Psoas muscle (tissue), 8 donors: ENCODE data around the gene MTFR1L. TPM values are rescaled to one million over a fixed set of nuclear protein-coding genes. Genes with fewer than 3 reads are reported as not detected.
A peak's percentile ranks its signal among the peaks of the same experiment; 100 is the strongest.

Experiments used
- ATAC-seq, 4 donors: fragments of 200-7000 bp; cut with Tn5 transposase; one replicate each; pipeline ENCODE4 v1.9.1; 2020; ENCODE audit warnings: moderate library complexity in 3 of 4, mild to moderate bottlenecking in 2 of 4
- DNase-seq, 2 donors: peaks; one replicate each; pipeline ENCODE4 v3.0.0-alpha.2; 2020
- H3K27ac ChIP-seq: fragments of 200-600 bp; one replicate; pipeline ENCODE4 v1.8.0; 2022
- H3K27me3 ChIP-seq, 3 donors: fragments of 200-600 bp in 1 of 3; one replicate each; pipeline versions ENCODE4 v1.6.1 to v1.8.0; 2013 to 2022; ENCODE audit warnings: low read length in 2 of 3, mild to moderate bottlenecking in 2 of 3, moderate library complexity in 1 of 3; ENCODE audit not compliant: insufficient read depth in 3 of 3
- H3K36me3 ChIP-seq, 2 donors: fragments of 200-600 bp in 1 of 2; one replicate each; pipeline versions ENCODE4 v1.6.1 to v1.8.0; 2013 to 2022; ENCODE audit warnings: low read depth in 1 of 2, mild to moderate bottlenecking in 1 of 2, moderate library complexity in 1 of 2; ENCODE audit not compliant: insufficient read depth in 1 of 2
- H3K4me1 ChIP-seq: fragments of 200-600 bp; one replicate; pipeline ENCODE4 v1.8.0; 2022
- H3K4me3 ChIP-seq: fragments of 200-600 bp; one replicate; pipeline ENCODE4 v1.8.0; 2022; ENCODE audit warnings: mild to moderate bottlenecking
- H3K9me3 ChIP-seq: fragments of 200-600 bp; one replicate; pipeline ENCODE4 v1.8.0; 2022
- WGBS, 3 donors: extraction: QIAGEN DNeasy Blood & Tissue Kit; methylation state at CpG; one replicate each; pipeline versions ENCODE4 v1.1.6 to v1.1.7; 2013; 5-methylcytosine and 5-hydroxymethylcytosine counted together
- intact Hi-C, 2 donors: fragments of 100-400 bp; cut with DNase I; formaldehyde crosslinking; loops; one replicate each; pipeline versions ENCODE4 v1.11.0 to v1.14.2; 2022
- polyA plus RNA-seq, 3 donors: library from polyadenylated mRNA; stranded (reverse); fragments of 200-250 nt; gene quantifications; one replicate each; pipeline ENCODE4 v1.2.3, GENCODE V29; 2013
- total RNA-seq, 4 donors: library from RNA; stranded (reverse); fragmentation: NEBNext Ultra II Directional in 2 of 4; extraction: Animal tissue kit (Norgen Biotek cat#: 25700) in 2 of 4; gene quantifications; one replicate each; pipeline versions ENCODE4 v1.2.1 to v1.2.4, GENCODE V29; 2021 to 2023
- TF ChIP-seq, protein P1 (sequence below): fragments of 200-600 bp; IDR thresholded peaks from one replicate; pipeline ENCODE4 v1.8.0; 2022; ENCODE audit warnings: antibody characterized with exemption
- donor health status: healthy with polysubstance abuse.
- donor health status: DM: no; HTN: no; CAD: no; lungs with moderate emphysema.
- donor health status: Bipolar disorder and iron deficiency.
- donor health status: healthy.
- donor health status: DM: yes; HTN: yes; CAD: no.
- donor health status: DM: no; HTN: no; CAD: no.
- donor health status: DM: no; HTN: no; CAD: no.
- donor health status: DM: yes; HTN: yes; CAD: no.

Gene MTFR1L
- total and polyA plus RNA-seq, 7 donors, result 85.2 to 135 (median 99.2) TPM

DNA sequence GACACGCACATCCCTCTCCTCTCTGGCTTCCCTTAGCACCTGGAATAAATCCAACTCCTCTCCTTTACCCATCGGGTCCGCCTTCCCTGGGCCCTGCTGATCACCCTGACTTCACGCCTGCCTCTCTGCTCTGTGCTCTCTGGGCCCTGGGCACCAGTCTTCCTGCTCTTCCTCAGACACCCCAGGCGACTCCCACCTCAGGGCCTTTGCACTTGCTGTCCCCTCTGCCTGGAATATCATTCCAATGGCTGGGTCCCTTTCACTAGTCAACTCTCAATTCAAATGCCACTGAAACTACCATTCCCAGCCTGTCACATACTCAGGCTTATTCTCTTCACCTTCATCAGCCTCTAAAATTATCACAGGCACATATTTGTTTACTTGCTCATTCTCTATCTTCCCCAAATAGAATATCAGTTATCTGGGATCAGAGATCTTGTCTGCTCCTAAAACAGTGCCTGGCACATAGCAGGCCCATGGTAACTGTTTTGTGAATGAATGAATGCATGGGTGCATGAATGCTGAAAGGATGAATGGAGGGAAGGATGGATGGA, 47.0 kb upstream of the MTFR1L start:
- Histone ChIP-seq H3K4me3 (no peak overlapping the region), H3K36me3 (no peaks in the 10 kb centered on the region), H3K27ac (peak overlapping the region; percentile 64), H3K9me3 (no peaks in the 10 kb centered on the region), H3K27me3 (no peaks in the 10 kb centered on the region), H3K4me1 (peaks cover 19% of the 10 kb centered on the region)
- TF ChIP-seq, protein P1, sequence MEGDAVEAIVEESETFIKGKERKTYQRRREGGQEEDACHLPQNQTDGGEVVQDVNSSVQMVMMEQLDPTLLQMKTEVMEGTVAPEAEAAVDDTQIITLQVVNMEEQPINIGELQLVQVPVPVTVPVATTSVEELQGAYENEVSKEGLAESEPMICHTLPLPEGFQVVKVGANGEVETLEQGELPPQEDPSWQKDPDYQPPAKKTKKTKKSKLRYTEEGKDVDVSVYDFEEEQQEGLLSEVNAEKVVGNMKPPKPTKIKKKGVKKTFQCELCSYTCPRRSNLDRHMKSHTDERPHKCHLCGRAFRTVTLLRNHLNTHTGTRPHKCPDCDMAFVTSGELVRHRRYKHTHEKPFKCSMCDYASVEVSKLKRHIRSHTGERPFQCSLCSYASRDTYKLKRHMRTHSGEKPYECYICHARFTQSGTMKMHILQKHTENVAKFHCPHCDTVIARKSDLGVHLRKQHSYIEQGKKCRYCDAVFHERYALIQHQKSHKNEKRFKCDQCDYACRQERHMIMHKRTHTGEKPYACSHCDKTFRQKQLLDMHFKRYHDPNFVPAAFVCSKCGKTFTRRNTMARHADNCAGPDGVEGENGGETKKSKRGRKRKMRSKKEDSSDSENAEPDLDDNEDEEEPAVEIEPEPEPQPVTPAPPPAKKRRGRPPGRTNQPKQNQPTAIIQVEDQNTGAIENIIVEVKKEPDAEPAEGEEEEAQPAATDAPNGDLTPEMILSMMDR, result no peak
- DNase-seq, result no peak
- peak; percentile 52 to 78 (median 72) for ATAC-seq
- intact Hi-C loops, result no loop called here
- 77 to 87% (median 79%) methylated on average over 5 of the region's 5 CpGs for WGBS, 3 donors

DNA sequence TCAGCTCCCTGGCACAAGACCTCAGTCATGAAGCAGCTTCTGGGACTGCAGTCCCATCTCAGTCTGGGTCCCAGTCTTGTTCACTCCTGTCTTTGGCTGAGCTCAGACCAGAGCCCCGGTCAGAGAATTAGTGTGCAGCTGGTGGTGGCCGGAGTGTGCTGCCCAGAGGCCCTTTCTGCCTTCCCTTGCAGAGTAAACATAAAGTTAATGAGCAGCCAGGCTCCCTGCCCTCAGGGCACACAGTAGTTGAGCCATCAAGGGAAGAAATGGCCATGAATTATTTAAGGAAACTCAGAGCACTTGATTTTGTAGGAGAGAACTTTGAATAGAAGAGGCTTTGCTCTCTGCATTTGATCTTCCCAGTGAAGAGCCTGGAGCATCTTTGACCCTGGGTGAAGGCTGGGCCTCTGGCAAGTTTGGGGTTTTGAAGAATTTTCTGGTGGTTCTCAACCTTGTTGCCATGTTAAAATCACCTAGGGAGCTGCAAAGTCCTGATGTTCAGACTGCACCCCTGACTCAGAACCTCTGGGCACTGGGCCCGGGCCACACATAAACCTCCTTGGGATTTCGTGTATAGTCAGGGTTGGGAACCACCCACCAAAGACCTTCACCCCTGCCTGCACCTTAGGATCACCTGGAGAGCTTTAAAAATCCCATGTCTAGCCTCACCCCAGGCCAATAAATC, 46.2 kb upstream of the MTFR1L start:
- WGBS, 3 donors, result 74 to 86% (median 82%) methylated on average over 4 of the region's 4 CpGs
- TF ChIP-seq, protein P1, result no peak
- intact Hi-C loops, result no loop called here
- H3K36me3 ChIP-seq, result no peaks in the 10 kb centered on the region
- H3K27ac ChIP-seq, result no peak overlapping the region
- no peak for ATAC-seq
- no peak overlapping the region for H3K4me3 ChIP-seq
- H3K9me3 ChIP-seq, result no peaks in the 10 kb centered on the region
- no peak for DNase-seq
- no peaks in the 10 kb centered on the region for H3K27me3 ChIP-seq
- peaks cover 19% of the 10 kb centered on the region for H3K4me1 ChIP-seq

DNA sequence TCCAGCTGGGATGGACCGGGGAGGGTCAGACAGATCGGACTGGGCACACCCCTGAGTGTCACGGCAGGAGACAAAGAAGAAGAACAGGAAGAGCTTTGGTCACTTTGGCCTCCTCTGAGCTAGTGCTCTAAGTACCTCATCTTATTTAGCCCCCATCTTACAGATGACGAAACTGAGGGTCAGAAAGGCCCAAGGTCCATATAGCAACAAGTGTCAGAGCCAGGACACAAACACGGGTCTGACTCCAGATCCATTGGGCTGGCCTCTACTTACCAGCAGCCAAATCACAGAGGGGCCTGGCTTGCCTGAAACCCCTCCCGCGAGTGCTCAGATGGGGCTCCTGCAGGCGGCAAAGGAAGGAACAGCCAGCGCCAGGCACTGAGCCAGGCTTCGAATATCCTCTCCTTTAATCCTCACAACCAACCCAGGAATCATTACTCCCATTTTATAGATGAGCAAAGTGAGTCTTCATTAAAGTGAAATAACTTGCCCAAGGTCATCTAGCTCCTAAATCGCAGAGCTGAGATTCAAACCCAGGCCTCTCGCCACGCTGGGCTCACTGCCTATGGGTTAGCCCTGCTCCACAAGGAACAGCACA, 45.4 kb upstream of the MTFR1L start:
- no peaks in the 10 kb centered on the region for H3K36me3 ChIP-seq
- peaks cover 19% of the 10 kb centered on the region for H3K4me1 ChIP-seq
- H3K27ac ChIP-seq, result no peak overlapping the region
- 82 to 86% (median 84%) methylated on average over 13 of the region's 13 CpGs for WGBS, 3 donors
- TF ChIP-seq, protein P1, result no peak
- H3K9me3 ChIP-seq, result no peaks in the 10 kb centered on the region
- no peaks in the 10 kb centered on the region for H3K27me3 ChIP-seq
- H3K4me3 ChIP-seq, result no peak overlapping the region
- intact Hi-C loops, result no loop called here
- no peak for DNase-seq
- ATAC-seq, result no peak

DNA sequence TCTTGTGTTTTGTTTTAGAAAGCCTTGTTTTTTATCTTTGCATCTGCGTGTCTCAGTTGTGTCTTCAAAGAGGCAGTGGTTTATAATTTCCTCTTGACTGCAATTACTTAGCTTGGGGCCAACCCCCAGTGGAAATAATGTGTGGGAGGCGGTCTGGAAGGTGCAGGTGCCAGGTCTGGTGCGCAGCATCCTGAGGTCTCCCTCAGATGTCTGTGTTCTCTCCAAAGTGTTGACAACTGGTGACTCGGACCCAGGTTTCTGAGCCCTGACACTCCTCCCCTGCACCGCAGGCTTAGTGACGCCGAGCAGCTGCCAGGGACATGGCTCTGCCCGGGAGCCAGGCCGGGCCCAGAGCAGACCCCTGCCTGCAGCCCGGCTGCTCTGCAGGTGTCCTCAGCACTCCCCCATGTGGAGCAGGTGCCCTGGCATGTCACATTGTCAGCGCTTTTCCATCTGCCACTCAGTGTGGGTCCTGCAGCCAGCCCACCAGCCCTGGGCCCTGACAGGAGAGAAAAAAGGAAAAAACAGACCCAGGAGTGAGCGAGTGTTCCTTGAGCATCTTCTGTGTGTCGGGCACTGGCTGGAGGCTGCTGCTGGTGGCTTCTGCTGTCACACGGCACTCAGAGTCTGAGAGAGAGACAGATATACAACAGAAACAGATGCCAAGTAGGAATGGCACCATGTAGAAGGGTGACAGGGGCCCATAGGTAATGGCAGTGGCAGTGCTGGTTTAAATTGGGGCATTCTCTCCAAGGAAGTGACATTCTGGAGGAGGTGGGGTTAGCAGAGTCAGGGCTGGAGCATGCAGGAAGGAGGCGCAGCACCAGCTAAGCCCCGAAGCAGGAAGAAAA, 44.6 kb upstream of the MTFR1L start:
- no peaks in the 10 kb centered on the region for H3K9me3 ChIP-seq
- 57 to 75% (median 64%) methylated on average over 16 of the region's 16 CpGs for WGBS, 3 donors
- no peak for DNase-seq
- no peak overlapping the region for H3K4me3 ChIP-seq
- H3K27me3 ChIP-seq, result no peaks in the 10 kb centered on the region
- peak in 1 of 4 donors; percentile 13 for ATAC-seq
- intact Hi-C loops, result no loop called here
- H3K4me1 ChIP-seq, result peaks cover 19% of the 10 kb centered on the region
- TF ChIP-seq, protein P1, result no peak
- no peaks in the 10 kb centered on the region for H3K36me3 ChIP-seq
- H3K27ac ChIP-seq, result no peak overlapping the region
